Measurements from ENCODE around the gene NCBP3.
"Not testable (repeated sequence)": the region's sequence is repeated elsewhere in the genome, so short reads cannot be mapped to it uniquely, and the experiment has no call there.

Gene NCBP3

GRCh38 chr17:3880983-3881382 lies 34.9 kb upstream of the NCBP3 start:
- DNase-seq = no peak

DNA sequence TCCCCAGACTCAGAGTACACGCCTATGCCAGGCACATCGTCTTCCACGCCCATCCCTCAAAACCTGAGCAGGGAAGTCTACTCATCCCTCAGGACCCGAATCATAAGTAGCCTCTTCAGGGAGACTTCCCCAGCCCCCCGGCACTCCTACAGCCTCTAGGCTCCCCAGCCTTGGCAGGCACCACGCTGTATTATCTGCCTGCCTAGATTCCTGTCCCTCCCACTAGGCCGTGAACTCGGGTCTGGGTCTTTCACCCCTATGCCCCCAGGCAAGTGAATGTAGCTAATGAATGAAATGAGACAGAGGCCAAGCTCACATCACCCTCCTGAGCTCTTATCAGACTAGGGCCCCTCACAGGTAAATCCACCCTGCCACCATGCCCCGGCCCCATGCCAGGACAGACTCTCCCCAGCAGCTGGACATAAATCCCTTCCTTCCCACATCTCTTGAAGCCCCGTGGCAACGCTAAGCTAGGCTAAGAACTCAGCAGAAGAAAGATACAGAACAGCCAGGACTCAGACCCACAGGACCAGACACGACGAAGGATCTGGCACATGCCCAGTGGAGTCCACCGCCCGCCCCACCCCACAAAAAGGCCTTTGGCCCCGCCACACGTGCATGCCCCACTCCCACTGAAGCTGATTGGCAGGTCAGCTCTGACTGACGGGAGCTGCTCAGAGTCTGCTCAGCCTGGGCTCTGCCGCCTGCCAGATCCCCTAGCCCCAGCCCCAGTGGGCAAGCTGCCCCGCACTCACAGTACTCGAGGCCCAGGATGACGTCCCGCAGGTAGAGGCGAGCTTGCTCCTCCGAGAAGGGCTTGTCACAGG lies 33.8 kb upstream of the NCBP3 start:
- no peak for DNase-seq

- no peak for DNase-seq
Observed at GRCh38 chr17:3879186-3879585, 33.1 kb upstream of the NCBP3 start.

GRCh38 chr17:3877220-3877619 lies 31.2 kb upstream of the NCBP3 start:
- no peak for DNase-seq

DNA sequence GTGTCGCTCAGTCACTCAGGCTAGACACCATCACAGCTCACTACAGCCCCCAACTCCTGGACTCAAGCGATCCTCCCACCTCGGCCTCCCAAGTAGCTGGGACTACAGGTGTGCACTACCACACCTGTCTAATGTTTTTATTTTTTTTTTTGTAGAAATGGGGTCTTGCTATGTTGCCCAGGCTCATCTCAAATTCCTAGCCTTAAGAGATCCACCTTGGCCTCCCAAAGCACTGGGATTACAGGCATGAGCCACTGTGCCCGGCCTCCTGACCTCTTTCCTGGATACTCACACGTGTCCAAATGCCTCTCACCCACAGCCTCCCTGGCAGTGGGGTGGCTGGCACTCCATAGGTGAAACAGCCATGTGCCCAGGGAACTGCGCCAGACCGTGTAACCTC lies 29.3 kb upstream of the NCBP3 start:
- DNase-seq = no peak

GRCh38 chr17:3873862-3874261 lies 27.8 kb upstream of the NCBP3 start:
- no peak for DNase-seq

DNA sequence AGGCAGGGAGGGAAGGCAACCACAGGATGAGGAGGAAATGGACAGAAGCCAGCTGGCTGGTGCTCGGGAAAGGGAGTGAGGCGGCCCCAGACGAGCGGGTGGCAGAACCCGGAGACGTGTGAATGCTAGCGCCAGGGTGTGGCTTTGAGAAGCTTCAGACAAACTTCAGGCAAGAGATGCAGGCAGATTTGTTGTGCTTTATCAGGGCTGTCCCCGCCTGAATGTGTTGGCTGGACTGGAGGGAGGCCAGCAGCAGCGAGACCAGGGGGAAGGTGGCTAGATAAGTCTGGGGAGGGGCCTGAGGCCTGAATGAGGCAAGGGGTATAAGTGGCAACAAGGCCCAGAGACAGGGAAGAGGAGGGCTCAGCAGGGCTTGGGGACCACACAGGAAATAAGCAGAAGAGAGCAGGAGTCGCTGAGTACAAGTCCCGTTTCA lies 24.8 kb upstream of the NCBP3 start:
- no peak for DNase-seq

- DNase-seq = no peak
Observed at GRCh38 chr17:3867606-3868005, 21.6 kb upstream of the NCBP3 start.

- no peak for DNase-seq
Observed at GRCh38 chr17:3867106-3867505, 21.1 kb upstream of the NCBP3 start.

GRCh38 chr17:3866276-3866675 lies 20.2 kb upstream of the NCBP3 start:
- DNase-seq = no peak

DNA sequence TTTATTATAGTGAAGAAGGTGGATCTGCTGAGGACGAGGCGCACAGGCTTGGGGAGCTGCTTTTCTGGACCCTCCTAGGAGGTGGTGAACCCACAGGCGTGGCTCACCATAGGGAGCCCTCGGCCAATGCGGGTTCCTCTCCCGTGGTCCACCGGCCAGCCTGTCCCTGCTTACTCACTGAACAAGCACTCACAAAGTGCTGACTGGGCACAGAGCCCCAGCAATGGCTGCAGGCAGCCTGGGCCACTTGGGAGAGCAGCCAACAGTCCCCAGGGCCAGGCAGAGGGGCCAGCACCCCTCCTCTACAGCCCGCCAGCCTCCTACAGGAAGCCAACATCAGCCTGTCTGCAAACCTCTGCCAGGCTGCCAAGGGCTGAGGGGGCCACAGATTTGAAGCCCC lies 19.1 kb upstream of the NCBP3 start:
- no peak for DNase-seq

DNA sequence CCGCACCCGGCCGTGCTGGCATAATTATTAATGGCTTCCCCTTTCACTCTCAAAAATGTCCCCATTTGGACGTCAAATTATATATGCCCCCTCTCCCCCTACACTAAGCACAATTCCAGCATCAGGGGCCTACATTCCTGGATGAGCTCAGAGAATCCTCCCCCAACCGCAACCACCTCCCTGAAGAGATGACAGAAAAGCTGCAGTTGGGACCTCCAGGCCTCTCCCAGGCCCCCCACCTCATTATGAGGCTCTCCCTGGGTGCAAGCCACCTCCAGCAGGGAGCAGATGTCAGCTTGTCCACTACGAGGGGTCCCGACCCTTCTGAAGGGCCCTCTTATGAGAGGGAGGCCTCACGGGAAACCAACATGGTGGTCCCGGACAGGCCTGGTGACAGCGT lies 18.5 kb upstream of the NCBP3 start:
- no peak for DNase-seq

DNA sequence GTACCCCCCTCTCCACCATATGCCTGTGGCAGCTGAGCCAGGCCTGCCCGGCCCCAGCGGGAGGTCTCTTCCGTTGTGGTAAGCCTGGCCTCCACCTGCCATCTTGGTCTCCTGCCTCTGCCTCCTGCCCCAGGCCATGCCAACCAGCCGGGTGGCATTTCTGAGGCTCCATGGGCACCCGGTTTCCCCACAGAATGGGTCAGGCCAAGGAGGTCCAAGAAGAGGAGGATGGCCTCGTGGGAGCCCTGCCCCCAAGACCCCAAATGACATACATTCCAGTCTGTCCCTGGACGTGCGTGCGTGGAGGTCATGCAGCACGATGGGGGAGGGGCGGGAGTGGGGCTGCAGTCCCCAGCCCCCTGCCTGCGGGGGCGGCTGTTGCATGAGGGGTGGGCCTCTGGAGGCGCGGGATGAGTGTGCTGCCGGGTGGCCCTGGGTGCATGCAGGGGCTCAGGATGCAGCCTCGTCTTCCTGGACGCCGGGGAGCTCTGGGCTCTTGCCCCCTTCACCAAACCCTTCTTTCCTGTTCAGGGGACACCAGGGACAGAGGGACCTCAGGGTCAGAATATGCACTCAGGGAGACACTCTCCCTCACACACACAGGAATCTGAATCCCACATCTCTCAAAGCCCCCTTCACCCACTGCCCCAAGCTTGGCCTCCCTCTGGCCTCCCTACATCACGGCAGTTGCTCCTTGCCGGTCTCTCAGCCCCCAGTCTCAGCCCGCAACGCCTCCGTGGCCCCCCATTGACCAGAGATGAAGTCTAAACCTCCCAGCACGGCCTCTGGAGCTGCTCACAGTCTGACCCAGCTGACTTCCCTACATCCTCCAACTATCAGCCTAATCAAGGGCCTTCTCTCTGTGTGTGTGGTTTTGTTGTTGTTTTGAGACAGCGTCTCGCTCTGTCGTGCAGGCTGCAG lies 16.0 kb upstream of the NCBP3 start:
- no peak for DNase-seq

DNA sequence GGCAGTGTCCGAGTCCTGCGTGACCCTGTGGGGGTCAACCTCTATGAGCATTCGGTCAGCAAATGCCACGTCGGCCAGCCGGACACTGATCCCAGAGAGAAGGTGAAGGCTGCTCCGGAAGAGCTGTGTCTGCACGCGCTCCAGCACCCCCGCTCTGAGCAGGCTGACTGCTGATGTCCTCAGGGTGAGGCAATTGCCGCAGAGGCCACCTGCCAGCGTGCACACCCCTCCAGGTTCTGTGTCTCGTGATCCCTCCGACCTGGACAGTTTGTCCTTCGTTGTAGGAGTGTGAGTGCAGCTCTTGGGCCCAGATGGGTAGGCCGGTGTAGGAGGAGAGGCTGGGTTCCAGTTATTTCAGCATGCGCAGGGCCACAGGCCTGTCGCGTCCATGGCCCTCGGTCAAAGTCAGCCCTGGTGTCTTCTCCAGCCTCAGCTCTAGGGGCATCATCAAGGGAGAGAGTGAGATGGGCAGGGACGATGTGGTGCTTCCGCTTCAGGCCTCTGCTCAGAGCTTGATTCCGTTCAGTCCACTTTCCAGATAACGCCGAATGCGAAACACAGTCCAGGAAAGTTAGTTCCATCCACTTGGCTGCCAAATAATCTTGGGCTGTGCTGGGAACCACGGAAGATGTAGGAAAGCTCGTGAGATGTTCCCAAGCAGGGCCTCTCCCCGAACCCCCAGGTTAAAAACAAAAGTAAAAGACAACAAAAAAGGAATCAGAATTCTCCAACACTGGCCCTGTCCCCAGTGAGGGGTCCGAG lies 15.1 kb upstream of the NCBP3 start:
- DNase-seq = no peak

DNA sequence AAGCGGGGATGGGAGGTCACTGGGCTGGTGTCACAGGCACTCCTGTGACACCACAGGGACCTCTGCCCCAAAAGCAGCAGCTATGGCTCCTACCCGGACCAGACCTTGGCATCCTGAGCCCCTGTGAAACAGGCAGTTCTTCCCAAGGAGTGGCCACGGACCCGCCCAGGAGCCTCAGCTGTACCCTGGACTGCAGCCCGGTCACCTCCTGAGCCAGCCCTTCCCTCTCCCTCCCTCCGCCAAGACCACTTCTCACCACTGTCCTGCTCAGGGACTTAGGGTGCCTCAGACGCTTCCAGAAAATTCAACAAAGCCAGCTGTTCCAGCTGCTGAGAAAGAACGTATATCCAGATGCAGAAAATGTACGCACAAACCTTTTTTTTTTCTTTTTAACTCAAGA lies 13.9 kb upstream of the NCBP3 start:
- no peak for DNase-seq

DNA sequence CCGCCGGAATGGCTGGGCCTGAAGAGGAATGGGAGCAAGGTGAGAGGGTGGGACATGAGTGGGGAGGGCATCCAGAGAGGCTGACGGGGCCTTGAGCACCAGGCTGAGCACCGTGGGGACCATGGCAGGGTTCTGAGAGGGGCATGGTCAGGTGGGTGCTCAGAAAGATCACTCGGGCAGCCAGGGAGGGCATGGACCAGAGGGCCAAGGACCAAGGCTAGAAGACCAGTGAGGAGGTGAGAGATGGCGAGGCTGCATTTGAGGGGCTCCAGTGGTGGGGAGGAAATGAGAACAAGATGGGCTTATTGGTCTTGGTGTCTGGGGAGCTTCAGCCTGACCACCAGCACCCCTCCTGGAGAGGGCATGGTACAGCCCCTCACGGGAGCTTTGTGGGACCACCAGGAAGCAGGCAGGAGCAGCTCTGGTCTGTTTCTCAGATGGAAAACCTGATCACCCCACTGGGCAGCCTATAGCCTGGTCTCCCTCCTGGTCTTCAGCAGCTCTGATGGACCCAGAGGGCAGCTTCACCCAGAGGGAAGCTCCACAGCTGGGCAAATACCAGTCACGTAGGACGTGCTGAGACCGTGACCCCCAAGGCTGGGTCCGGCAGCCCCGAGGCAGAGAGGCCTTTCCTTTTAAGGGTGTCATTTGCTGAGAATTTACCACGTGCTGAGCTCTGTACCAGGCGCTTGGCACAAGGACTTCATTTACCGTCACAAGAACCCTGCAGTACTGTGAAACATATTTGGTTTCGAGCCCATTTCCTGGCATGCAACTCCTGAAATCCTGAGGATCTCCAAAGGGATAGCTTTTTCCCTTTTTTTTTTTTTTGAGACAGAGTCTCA lies 11.4 kb upstream of the NCBP3 start:
- no peak for DNase-seq

DNA sequence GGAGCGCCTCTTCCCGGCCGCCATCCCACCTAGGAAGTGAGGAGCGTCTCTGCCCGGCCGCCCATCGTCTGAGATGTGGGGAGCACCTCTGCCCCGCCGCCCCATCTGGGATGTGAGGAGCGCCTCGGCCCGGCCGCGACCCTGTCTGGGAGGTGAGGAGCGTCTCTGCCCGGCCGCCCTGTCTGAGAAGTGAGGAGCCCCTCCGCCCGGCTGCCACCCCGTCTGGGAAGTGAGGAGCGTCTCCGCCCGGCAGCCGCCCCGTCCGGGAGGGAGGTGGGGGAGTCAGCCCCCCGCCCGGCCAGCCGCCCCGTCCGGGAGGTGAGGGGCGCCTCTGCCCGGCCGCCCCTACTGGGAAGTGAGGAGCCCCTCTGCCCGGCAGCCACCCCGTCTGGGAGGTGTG lies 8.2 kb upstream of the NCBP3 start:
- DNase-seq = not testable (repeated sequence)

DNA sequence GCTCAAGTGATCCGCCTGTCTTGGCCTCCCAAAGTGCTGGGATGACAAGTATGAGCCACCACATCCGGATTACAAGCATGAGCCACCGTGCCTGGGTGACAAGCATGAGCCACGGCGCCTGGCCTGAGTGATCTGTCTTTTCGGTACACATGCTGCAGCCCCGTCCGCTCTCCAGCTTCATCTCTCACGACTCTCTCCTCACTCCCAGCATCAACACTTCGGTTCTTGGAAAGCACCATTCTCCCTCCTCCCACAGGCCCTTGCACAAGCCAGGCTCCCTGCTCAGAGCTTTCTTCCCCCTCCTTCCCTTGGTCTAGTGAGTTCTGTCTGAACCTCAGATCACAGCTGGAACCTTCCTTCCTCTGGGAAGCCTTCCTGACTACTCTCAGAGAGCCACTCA lies 6.5 kb upstream of the NCBP3 start:
- no peak for DNase-seq

DNA sequence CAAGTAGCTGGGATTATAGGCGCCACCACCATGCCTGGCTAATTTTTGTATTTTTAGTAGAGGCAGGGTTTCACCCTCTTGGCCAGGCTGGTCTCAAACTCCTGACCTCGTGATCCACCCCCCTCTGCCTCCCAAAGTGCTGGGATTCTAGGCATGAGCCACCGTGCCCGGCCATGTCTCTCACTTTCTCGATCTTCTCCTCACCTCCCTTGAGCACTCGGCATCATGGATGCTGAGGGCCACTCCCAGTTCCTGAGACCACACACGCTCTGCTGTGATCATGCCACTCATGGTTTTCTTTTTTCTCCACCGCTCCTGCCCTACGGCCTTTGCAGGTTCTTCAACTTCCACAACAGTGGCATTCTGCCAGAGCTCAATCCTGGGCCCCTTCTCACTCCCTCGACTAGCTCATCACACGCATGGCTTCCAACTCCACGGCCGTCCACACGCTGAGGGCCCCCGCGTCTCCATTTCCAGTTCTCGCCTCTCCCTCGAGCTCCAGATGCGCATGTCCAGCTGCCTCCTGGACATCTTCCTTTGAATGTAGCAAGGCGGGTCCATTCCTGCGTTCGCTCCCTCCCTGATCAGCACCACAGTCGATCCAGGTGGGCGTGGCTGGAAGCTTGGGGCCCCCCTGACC lies 5.5 kb upstream of the NCBP3 start:
- DNase-seq = no peak

DNA sequence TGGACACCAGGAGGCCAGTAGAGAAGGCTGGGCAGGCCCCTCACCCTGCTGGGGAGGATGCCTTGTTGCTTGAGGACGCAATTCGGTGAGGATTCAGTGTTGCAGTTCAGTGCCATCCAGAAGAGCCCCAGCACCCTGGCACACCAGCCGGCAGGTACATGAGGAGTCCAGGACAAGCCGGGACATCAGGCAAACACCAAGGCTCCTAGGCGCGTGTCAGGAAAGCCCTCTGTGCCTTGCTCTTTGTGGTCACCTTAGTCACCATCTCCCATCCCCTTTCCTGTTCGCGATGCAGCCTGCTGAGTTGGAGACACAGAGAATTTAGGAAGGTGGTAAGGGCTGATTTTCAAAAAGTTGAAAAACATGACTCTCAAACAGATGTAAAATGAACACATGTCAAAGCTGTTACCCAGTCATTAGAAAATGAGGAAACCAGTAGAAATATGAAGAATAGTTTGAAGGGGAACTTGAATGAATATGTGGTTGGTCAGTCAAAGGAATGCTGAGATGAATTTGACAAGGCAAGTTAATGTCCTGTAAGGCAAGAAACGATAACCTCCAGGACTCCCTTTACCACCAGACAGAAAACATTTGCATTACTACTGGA lies 2.3 kb upstream of the NCBP3 start:
- DNase-seq = no peak

DNA sequence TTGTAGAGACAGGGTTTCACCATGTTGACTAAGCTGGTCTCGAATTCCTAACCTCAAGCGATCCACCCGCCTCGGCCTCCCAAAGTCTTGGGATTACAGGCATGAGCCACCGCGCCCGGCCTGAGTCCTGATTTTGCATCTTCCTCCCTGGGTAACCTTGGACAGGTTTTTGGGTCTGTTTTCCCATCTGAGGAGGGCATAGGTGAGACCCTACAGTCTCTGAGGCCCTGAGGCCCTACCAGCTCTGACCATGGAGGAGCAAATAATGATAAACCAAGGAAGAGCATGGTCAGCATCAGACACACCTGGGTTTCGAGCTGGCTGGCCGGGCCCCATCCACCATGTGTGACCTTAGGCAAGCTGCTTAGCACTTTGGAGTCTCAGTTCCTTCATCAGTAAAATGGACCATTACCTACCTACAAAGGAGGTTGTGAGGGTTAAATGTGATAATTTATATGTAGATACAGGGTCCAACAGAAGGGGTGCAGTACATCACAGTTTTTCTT lies 1.2 kb upstream of the NCBP3 start:
- DNase-seq = no peak

All from NCI-H1048 (cell line).